Endodermal cell (in vitro differentiated cells): ENCODE results near the gene LIG1. TPM values are rescaled to one million over a fixed set of nuclear protein-coding genes. Genes with fewer than 3 reads are reported as not detected.

Experiments used
- DNase-seq: peaks from one replicate; pipeline ENCODE4 v3.0.0-alpha.2; 2017
- H3K27ac ChIP-seq: 2 replicates; pipeline ENCODE4 v1.5.1; 2013; ENCODE audit warnings: mild to moderate bottlenecking, low read depth, low read length, moderate library complexity
- H3K27me3 ChIP-seq: 2 replicates; pipeline ENCODE4 v1.6.1; 2013; ENCODE audit warnings: mild to moderate bottlenecking, low read length, moderate library complexity; ENCODE audit not compliant: insufficient read depth, control insufficient read depth, poor library complexity, severe bottlenecking
- H3K36me3 ChIP-seq: 2 replicates; pipeline ENCODE4 v1.7.0; 2013; ENCODE audit warnings: mild to moderate bottlenecking, low read length, moderate library complexity; ENCODE audit not compliant: control insufficient read depth, insufficient read depth
- H3K4me1 ChIP-seq: one replicate; pipeline ENCODE4 v1.7.0; 2013; ENCODE audit warnings: low read length; ENCODE audit not compliant: control insufficient read depth, insufficient read depth
- H3K4me3 ChIP-seq: 2 replicates; pipeline ENCODE4 v1.5.1; 2013; ENCODE audit warnings: mild to moderate bottlenecking, low read length, moderate library complexity
- H3K9ac ChIP-seq: 2 replicates; pipeline ENCODE4 v1.6.1; 2013; ENCODE audit warnings: mild to moderate bottlenecking, low read length, moderate library complexity; ENCODE audit not compliant: poor library complexity, severe bottlenecking; ENCODE audit errors: extremely low read depth
- H3K9me3 ChIP-seq: 2 replicates; pipeline ENCODE4 v1.6.1; 2013; ENCODE audit warnings: mild to moderate bottlenecking, low read length, moderate library complexity; ENCODE audit not compliant: control insufficient read depth
- H3K27ac Mint-ChIP-seq: 2 replicates; pipeline ENCODE4 v1.8.0; 2020; ENCODE audit warnings: mixed read lengths
- H3K27me3 Mint-ChIP-seq: 2 replicates; pipeline ENCODE4 v1.8.0; 2021; ENCODE audit warnings: mild to moderate bottlenecking, mixed read lengths; ENCODE audit not compliant: insufficient read depth
- H3K36me3 Mint-ChIP-seq: 2 replicates; pipeline ENCODE4 v1.8.0; 2020; ENCODE audit warnings: low read depth, mixed read lengths
- H3K4me1 Mint-ChIP-seq: 2 replicates; pipeline ENCODE4 v1.8.0; 2020; ENCODE audit warnings: mixed read lengths
- H3K4me3 Mint-ChIP-seq: 2 replicates; pipeline ENCODE4 v1.8.0; 2020; ENCODE audit warnings: mild to moderate bottlenecking, moderate library complexity, mixed read lengths
- H3K9me3 Mint-ChIP-seq: 2 replicates; pipeline ENCODE4 v1.8.0; 2020; ENCODE audit warnings: mild to moderate bottlenecking, mixed read lengths
- WGBS, 2 experiments: methylation state at CpG; one replicate each; pipeline versions ENCODE4 v1.1.5 to v1.1.7; 2013; ENCODE audit warnings: missing lambda C conversion rate in 2 of 2, mixed read lengths in 1 of 2; ENCODE audit not compliant: insufficient coverage in 1 of 2, insufficient read length in 1 of 2; 5-methylcytosine and 5-hydroxymethylcytosine counted together
- total RNA-seq, 2 donors: library from RNA; stranded (reverse); fragmentation: NEBNext Ultra II Directional in 1 of 2; extraction: Animal tissue kit (Norgen Biotek cat#: 25700) in 1 of 2; gene quantifications; 2 replicates in 1 of 2; 3 replicates in 1 of 2; pipeline ENCODE4 v1.2.1, GENCODE V29; 2021
- TF ChIP-seq, protein P1 (sequence below): fragments of 200-600 bp; sonication (generic); conservative IDR thresholded peaks from 2 replicates; pipeline ENCODE4 v1.5.0; 2021; ENCODE audit warnings: antibody characterized with exemption, mild to moderate bottlenecking

The LIG1 gene
- total RNA-seq, 2 donors from 2014 or later: 91.6 to 117 TPM

DNA sequence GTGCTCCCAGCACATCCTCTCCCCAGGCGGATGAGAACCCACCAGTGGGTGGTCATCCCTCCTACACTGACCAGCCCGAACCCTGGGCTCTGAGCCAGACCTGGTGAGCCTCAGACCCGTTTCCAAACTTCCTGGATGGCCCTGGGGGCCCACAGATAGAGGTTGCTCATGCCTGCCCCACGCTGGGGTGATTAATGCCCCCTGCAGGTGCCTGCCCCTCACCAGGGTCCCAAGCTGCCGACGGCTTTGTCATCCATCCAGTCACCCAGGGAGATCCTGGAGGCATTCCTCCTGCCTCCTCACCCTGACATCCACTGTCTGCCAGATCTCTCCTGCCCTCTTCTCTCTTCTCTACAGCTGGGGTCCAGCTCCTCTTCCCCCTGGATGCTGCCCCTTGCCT is 31.1 kb downstream of the LIG1 start:
- Mint-ChIP-seq H3K36me3 (peaks cover 46% of the 10 kb centered on the region), H3K4me1 (no peaks in the 10 kb centered on the region), H3K27ac (no peak overlapping the region), H3K27me3 (no peaks in the 10 kb centered on the region), H3K4me3 (no peak overlapping the region), H3K9me3 (no peaks in the 10 kb centered on the region)
- no peaks in the 10 kb centered on the region for H3K9me3 ChIP-seq
- no peak overlapping the region for H3K4me3 ChIP-seq
- DNase-seq: no peak
- peaks cover 17% of the 10 kb centered on the region for H3K36me3 ChIP-seq
- no peak overlapping the region for H3K9ac ChIP-seq
- WGBS, 2 experiments: 89 to 91% methylated on average over 5 to 6 of the region's 6 CpGs
- TF ChIP-seq, protein P1, sequence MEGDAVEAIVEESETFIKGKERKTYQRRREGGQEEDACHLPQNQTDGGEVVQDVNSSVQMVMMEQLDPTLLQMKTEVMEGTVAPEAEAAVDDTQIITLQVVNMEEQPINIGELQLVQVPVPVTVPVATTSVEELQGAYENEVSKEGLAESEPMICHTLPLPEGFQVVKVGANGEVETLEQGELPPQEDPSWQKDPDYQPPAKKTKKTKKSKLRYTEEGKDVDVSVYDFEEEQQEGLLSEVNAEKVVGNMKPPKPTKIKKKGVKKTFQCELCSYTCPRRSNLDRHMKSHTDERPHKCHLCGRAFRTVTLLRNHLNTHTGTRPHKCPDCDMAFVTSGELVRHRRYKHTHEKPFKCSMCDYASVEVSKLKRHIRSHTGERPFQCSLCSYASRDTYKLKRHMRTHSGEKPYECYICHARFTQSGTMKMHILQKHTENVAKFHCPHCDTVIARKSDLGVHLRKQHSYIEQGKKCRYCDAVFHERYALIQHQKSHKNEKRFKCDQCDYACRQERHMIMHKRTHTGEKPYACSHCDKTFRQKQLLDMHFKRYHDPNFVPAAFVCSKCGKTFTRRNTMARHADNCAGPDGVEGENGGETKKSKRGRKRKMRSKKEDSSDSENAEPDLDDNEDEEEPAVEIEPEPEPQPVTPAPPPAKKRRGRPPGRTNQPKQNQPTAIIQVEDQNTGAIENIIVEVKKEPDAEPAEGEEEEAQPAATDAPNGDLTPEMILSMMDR: no peak
- H3K27ac ChIP-seq: no peak overlapping the region
- H3K27me3 ChIP-seq: no peaks in the 10 kb centered on the region
- H3K4me1 ChIP-seq: no peaks in the 10 kb centered on the region

DNA sequence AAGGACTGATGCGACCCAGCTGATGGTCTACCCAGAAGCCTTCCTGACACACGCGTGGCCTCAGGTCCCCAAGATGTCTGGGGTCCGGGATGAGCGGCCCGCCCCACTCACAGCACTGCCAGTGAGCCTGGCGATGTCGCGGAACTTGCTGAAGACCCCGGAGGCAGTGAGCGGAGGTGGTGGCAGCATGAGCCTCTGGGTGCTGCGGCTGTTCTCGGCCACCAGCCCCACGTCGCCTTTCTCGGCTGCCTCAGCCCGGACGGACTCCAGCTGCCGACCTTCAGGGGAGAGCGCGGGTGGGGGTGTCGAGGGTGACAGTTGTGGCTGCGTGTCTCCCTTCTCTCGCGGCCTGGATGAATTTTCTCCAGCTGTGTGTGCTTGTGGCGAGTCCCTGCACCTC is 32.7 kb downstream of the LIG1 start:
- no peak overlapping the region for H3K27ac Mint-ChIP-seq
- H3K36me3 ChIP-seq: peaks cover 20% of the 10 kb centered on the region
- no peak overlapping the region for H3K4me3 Mint-ChIP-seq
- H3K27me3 ChIP-seq: no peaks in the 10 kb centered on the region
- WGBS, 2 experiments: 89 to 95% methylated on average over 26 of the region's 26 CpGs
- TF ChIP-seq, protein P1: no peak
- no peak overlapping the region for H3K9ac ChIP-seq
- H3K27ac ChIP-seq: no peak overlapping the region
- DNase-seq: no peak
- H3K4me1 Mint-ChIP-seq: no peaks in the 10 kb centered on the region
- no peak overlapping the region for H3K4me3 ChIP-seq
- no peaks in the 10 kb centered on the region for H3K9me3 Mint-ChIP-seq
- peaks cover 37% of the 10 kb centered on the region for H3K36me3 Mint-ChIP-seq
- H3K27me3 Mint-ChIP-seq: no peaks in the 10 kb centered on the region
- H3K9me3 ChIP-seq: no peaks in the 10 kb centered on the region
- H3K4me1 ChIP-seq: no peaks in the 10 kb centered on the region

DNA sequence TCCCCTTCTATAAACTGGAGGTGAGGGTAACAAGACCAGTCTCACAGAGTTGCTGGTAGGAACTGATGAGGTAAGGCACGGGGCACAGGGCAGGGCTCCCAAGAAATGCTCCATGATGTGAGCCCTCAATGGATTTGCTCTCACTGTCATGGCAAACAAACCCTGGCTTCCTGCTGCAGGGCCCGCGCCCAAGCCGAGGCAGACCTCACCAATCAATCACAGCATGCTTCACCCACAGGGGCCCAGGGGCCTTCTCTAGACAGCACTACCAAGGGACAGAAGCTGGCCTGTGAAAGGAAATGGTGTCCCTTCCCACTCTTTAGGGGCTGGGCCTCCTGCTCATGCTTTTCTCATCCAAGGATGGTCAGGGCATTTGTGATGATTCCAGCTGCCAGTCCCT is 33.6 kb downstream of the LIG1 start:
- no peak for DNase-seq
- no peak overlapping the region for H3K4me3 Mint-ChIP-seq
- H3K9ac ChIP-seq: no peak overlapping the region
- no peaks in the 10 kb centered on the region for H3K4me1 Mint-ChIP-seq
- H3K27me3 ChIP-seq: no peaks in the 10 kb centered on the region
- H3K4me3 ChIP-seq: no peak overlapping the region
- peaks cover 43% of the 10 kb centered on the region for H3K36me3 Mint-ChIP-seq
- no peaks in the 10 kb centered on the region for H3K4me1 ChIP-seq
- H3K27me3 Mint-ChIP-seq: no peaks in the 10 kb centered on the region
- WGBS, 2 experiments: 92 to 95% methylated on average over 4 of the region's 4 CpGs
- H3K9me3 ChIP-seq: no peaks in the 10 kb centered on the region
- no peak overlapping the region for H3K27ac Mint-ChIP-seq
- peaks cover 24% of the 10 kb centered on the region for H3K36me3 ChIP-seq
- TF ChIP-seq, protein P1: no peak
- H3K9me3 Mint-ChIP-seq: no peaks in the 10 kb centered on the region
- no peak overlapping the region for H3K27ac ChIP-seq
